AG10803 (cell line): ENCODE results near the gene ATP9A.

Experiments used
- DNase-seq: peaks from one replicate; pipeline ENCODE4 v3.0.0; 2010; ENCODE audit warnings: low read depth
- H3K4me3 ChIP-seq: 2 replicates; pipeline ENCODE4 v1.5.1; 2011; ENCODE audit warnings: mild to moderate bottlenecking, low read length, control low read depth
- CTCF ChIP-seq: conservative IDR thresholded peaks from 2 replicates; pipeline ENCODE4 v1.5.1; 2011; ENCODE audit warnings: mild to moderate bottlenecking, low read length, control low read depth, inconsistent platforms

Gene ATP9A

GRCh38 chr20:51623255-51623654 lies 144.9 kb downstream of the ATP9A start:
- TF ChIP-seq CTCF: no peak

GRCh38 chr20:51622004-51622874 lies 146.0 kb downstream of the ATP9A start:
- no peak for TF ChIP-seq CTCF
- DNase-seq: peak; percentile 45
- H3K4me3 ChIP-seq: no peak overlapping the region

More at GRCh38 chr20:51623255-51623654, 144.9 kb downstream of the ATP9A start:
- no peak for DNase-seq
- H3K4me3 ChIP-seq: no peak overlapping the region

GRCh38 chr20:51620432-51620831 lies 147.8 kb downstream of the ATP9A start:
- DNase-seq: no peak
- no peak for TF ChIP-seq CTCF
- H3K4me3 ChIP-seq: no peak overlapping the region

GRCh38 chr20:51616060-51616459 lies 152.1 kb downstream of the ATP9A start:
- no peak for DNase-seq
- H3K4me3 ChIP-seq: no peak overlapping the region
- no peak for TF ChIP-seq CTCF

GRCh38 chr20:51614687-51615086 lies 153.5 kb downstream of the ATP9A start:
- no peak for TF ChIP-seq CTCF

GRCh38 chr20:51613580-51613979 lies 154.6 kb downstream of the ATP9A start:
- no peak for DNase-seq
- no peak overlapping the region for H3K4me3 ChIP-seq
- TF ChIP-seq CTCF: no peak

More at GRCh38 chr20:51614687-51615086, 153.5 kb downstream of the ATP9A start:
- no peak overlapping the region for H3K4me3 ChIP-seq
- DNase-seq: no peak

GRCh38 chr20:51612896-51613295 lies 155.3 kb downstream of the ATP9A start:
- H3K4me3 ChIP-seq: no peak overlapping the region
- no peak for TF ChIP-seq CTCF
- DNase-seq: no peak
